GM19023 (cell line): ENCODE measurements around the gene MINDY4.

Experiments
- ATAC-seq: cut with Tn5 transposase; IDR thresholded peaks from one replicate; pipeline ENCODE4 v1.9.1; 2021; ENCODE audit warnings: mild to moderate bottlenecking, moderate library complexity; ENCODE audit not compliant: unreplicated experiment

MINDY4 gene

GRCh38 chr7:30873207-30873606 lies 102.0 kb downstream of the MINDY4 start:
- ATAC-seq: no peak

GRCh38 chr7:30873656-30874055 lies 102.4 kb downstream of the MINDY4 start:
- ATAC-seq: no peak

GRCh38 chr7:30874656-30875302 lies 103.6 kb downstream of the MINDY4 start:
- ATAC-seq: no peak

GRCh38 chr7:30877015-30877769 lies 106.0 kb downstream of the MINDY4 start:
- no peak for ATAC-seq

- ATAC-seq: no peak
These were observed 106.8 kb downstream of the MINDY4 start for GRCh38 chr7:30877993-30878392.

GRCh38 chr7:30879139-30880124 lies 108.2 kb downstream of the MINDY4 start:
- no peak for ATAC-seq

- no peak for ATAC-seq
These were observed 109.0 kb downstream of the MINDY4 start for GRCh38 chr7:30880125-30880720.

GRCh38 chr7:30880941-30881340 lies 109.7 kb downstream of the MINDY4 start:
- no peak for ATAC-seq

- ATAC-seq: no peak
These were observed 110.2 kb downstream of the MINDY4 start for GRCh38 chr7:30881448-30881847.

GRCh38 chr7:30884881-30885280 lies 113.7 kb downstream of the MINDY4 start:
- no peak for ATAC-seq

- no peak for ATAC-seq
These were observed 115.4 kb downstream of the MINDY4 start for GRCh38 chr7:30886608-30887011.

GRCh38 chr7:30887464-30887872 lies 116.3 kb downstream of the MINDY4 start:
- no peak for ATAC-seq

- no peak for ATAC-seq
These were observed 117.5 kb downstream of the MINDY4 start for GRCh38 chr7:30888747-30889146.

GRCh38 chr7:30890226-30890625 lies 119.0 kb downstream of the MINDY4 start:
- no peak for ATAC-seq

GRCh38 chr7:30893357-30893756 lies 122.1 kb downstream of the MINDY4 start:
- ATAC-seq: no peak

GRCh38 chr7:30894009-30894408 lies 122.8 kb downstream of the MINDY4 start:
- no peak for ATAC-seq

- no peak for ATAC-seq
These were observed 123.8 kb downstream of the MINDY4 start for GRCh38 chr7:30894866-30895605.

- no peak for ATAC-seq
These were observed 124.8 kb downstream of the MINDY4 start for GRCh38 chr7:30896036-30896435.

GRCh38 chr7:30896783-30897637 lies 125.8 kb downstream of the MINDY4 start:
- no peak for ATAC-seq
